Neural progenitor cell (in vitro differentiated cells): ENCODE data around the gene STX19.

Source experiments
- EZH2 ChIP-seq: fragments of 200-600 bp; sonication (generic); IDR thresholded peaks from 2 replicates; pipeline ENCODE4 v1.6.1; 2017; ENCODE audit warnings: antibody characterized with exemption, mild to moderate bottlenecking, moderate library complexity
- EZH2phosphoT487 ChIP-seq: fragments of 200-600 bp; sonication (generic); IDR thresholded peaks from 2 replicates; pipeline ENCODE4 v1.6.1; 2017; ENCODE audit warnings: antibody characterized with exemption
- TF ChIP-seq, protein P1 (sequence below): fragments of 200-600 bp; sonication (generic); IDR thresholded peaks from 2 replicates; pipeline ENCODE4 v1.5.1; 2017; ENCODE audit warnings: antibody characterized with exemption, mild to moderate bottlenecking

DNA sequence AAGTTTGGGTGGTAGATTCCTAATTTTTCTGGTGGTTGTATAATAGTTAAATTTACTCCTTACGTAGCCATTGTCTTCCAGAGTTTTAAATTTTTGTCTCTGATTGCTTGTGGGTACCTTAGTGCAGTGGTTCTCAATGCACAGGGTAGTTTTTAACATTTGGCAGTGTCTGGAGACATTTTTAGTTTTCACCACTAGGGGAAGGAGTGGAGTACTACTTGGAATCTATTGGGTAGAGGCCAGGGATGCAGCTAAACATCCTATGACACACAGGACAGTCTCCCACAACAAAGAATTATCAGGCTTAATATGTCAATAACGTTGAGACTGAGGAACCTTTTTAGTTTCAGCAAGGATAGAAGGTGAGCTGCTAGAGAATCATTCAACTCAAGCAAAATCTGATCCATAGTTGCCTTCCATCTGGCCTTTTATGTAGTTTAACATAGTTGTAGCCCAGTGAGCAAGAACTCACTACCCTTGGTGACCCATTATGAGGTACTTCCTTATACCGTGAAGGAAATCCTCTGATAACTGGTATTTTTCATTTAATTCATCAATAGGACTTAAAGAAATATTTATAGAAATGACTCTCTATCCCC is 8.6 kb upstream of the STX19 start:
- TF ChIP-seq, protein P1, sequence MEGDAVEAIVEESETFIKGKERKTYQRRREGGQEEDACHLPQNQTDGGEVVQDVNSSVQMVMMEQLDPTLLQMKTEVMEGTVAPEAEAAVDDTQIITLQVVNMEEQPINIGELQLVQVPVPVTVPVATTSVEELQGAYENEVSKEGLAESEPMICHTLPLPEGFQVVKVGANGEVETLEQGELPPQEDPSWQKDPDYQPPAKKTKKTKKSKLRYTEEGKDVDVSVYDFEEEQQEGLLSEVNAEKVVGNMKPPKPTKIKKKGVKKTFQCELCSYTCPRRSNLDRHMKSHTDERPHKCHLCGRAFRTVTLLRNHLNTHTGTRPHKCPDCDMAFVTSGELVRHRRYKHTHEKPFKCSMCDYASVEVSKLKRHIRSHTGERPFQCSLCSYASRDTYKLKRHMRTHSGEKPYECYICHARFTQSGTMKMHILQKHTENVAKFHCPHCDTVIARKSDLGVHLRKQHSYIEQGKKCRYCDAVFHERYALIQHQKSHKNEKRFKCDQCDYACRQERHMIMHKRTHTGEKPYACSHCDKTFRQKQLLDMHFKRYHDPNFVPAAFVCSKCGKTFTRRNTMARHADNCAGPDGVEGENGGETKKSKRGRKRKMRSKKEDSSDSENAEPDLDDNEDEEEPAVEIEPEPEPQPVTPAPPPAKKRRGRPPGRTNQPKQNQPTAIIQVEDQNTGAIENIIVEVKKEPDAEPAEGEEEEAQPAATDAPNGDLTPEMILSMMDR: peak; percentile 61
- TF ChIP-seq EZH2phosphoT487: no peak
- TF ChIP-seq EZH2: no peak
